HUES6 (cell line): ENCODE data around the gene CCNB1.
"Not testable (repeated sequence)": the region's sequence is repeated elsewhere in the genome, so short reads cannot be mapped to it uniquely, and the experiment has no call there.

Experiments used
- H3K27ac ChIP-seq: 2 replicates; pipeline ENCODE4 v1.7.0; 2013; ENCODE audit warnings: low read depth, mild to moderate bottlenecking, low read length, inconsistent platforms
- H3K27me3 ChIP-seq: 2 replicates; pipeline ENCODE4 v1.6.1; 2013; ENCODE audit warnings: low read length; ENCODE audit not compliant: control insufficient read depth, insufficient read depth
- H3K36me3 ChIP-seq: 2 replicates; pipeline ENCODE4 v1.6.1; 2013; ENCODE audit warnings: low read length; ENCODE audit not compliant: control insufficient read depth, insufficient read depth
- H3K4me1 ChIP-seq: 2 replicates; pipeline ENCODE4 v1.6.1; 2013; ENCODE audit warnings: low read length; ENCODE audit not compliant: control insufficient read depth, insufficient read depth
- H3K4me3 ChIP-seq: 2 replicates; pipeline ENCODE4 v1.5.1; 2013; ENCODE audit warnings: low read depth, low read length
- H3K9ac ChIP-seq: one replicate; pipeline ENCODE4 v1.6.1; 2013; ENCODE audit warnings: mild to moderate bottlenecking, low read length
- H3K9me3 ChIP-seq: 2 replicates; pipeline ENCODE4 v1.6.1; 2013; ENCODE audit warnings: low read depth, low read length; ENCODE audit not compliant: control insufficient read depth, insufficient read depth

CCNB1 gene

DNA sequence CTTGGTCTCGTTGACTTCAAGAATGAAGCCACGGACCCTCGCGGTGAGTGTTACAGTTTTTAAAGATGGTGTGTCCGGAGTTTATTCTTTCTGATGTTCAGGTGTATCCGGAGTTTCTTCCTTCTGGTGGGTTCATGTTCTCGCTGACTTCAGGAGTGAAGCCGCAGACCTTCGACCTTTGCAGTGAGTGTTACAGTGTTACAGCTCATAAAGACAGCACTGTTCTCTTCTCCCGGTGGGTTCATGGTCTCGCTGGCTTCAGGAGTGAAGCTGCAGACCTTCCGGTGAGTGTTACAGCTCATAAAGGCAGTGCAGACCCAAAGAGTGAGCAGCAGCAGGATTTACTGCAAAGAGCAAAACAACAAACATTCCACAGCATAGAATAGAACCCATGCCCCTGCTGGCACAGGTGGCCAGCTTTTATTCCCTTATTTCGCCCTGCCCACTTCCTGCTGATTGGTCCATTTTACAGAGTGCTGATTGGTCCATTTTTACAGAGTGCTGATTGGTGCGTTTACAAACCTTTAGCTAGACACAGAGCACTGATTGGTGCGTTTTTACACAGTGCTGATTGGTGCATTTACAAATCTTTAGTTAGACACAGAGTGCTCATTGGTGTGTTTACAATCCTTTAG is 14.8 kb downstream of the CCNB1 start:
- not testable (repeated sequence) for H3K4me3 ChIP-seq, H3K9ac ChIP-seq, H3K27ac ChIP-seq, H3K4me1 ChIP-seq, H3K27me3 ChIP-seq, H3K9me3 ChIP-seq
- peaks cover 16% of the 10 kb centered on the region for H3K36me3 ChIP-seq

DNA sequence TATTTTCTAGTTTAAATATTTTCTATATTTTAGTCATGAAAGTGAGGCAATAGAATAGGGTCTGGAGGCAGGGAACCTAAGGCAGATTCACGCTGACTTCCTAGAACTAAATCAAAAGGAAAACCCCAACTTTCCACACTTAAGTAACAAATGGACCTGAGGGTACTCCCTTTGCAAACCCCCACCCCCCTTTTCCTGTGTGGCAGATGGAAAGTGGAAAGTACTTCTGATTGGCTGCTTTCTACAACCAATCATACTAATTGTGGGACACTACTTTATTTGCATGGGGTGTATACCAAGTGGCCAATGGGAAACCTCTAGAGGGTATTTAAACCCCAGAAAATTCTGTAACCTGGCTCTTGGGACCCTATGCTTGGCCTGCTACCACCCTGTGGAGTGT is 17.7 kb downstream of the CCNB1 start:
- Histone ChIP-seq H3K9me3 (no peaks in the 10 kb centered on the region), H3K4me3 (no peak overlapping the region), H3K4me1 (no peaks in the 10 kb centered on the region), H3K27me3 (no peaks in the 10 kb centered on the region), H3K36me3 (no peaks in the 10 kb centered on the region), H3K9ac (no peak overlapping the region), H3K27ac (no peak overlapping the region)

DNA sequence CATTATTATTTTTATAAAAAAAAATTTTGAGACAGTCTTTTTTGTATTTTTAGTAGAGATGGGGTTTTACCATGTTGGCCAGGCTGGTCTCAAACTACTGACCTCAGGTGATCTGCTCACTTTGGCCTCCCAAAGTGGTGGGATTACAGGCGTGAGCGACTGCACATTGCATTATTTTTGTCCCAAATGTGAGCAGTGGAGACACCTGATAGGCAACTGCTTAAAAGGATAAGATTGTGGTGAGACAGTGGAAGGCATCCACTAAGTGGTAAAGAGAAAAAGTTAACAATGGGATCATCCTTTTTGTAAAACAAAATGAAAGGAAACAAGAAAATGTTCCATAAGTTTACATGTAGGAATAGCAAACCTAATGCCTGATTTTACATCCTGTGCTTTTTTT is 20.4 kb downstream of the CCNB1 start:
- Histone ChIP-seq H3K27me3 (no peaks in the 10 kb centered on the region), H3K27ac (no peak overlapping the region), H3K4me1 (no peaks in the 10 kb centered on the region), H3K9ac (no peak overlapping the region), H3K4me3 (no peak overlapping the region), H3K36me3 (peaks cover 8% of the 10 kb centered on the region), H3K9me3 (no peaks in the 10 kb centered on the region)

DNA sequence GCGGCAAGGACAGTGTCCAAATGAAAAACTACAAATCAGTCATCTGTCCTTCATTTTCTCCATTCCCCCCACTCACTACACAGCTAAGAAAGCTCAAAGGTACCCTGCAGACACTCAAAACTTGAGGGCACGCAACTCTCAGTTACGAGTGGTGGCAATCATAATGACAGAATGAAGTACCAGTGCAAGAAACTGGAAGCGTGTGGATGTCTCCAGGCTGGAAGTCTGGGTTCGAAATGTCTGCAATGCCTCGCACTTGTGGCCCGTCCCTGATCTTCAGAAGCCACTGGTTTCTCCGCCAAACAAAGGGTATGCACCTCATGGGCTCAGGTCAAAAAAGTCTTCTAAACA is 21.8 kb downstream of the CCNB1 start:
- H3K27ac ChIP-seq: peak overlapping the region; percentile 92
- H3K4me3 ChIP-seq: peak overlapping the region; percentile 71
- H3K4me1 ChIP-seq: no peaks in the 10 kb centered on the region

DNA sequence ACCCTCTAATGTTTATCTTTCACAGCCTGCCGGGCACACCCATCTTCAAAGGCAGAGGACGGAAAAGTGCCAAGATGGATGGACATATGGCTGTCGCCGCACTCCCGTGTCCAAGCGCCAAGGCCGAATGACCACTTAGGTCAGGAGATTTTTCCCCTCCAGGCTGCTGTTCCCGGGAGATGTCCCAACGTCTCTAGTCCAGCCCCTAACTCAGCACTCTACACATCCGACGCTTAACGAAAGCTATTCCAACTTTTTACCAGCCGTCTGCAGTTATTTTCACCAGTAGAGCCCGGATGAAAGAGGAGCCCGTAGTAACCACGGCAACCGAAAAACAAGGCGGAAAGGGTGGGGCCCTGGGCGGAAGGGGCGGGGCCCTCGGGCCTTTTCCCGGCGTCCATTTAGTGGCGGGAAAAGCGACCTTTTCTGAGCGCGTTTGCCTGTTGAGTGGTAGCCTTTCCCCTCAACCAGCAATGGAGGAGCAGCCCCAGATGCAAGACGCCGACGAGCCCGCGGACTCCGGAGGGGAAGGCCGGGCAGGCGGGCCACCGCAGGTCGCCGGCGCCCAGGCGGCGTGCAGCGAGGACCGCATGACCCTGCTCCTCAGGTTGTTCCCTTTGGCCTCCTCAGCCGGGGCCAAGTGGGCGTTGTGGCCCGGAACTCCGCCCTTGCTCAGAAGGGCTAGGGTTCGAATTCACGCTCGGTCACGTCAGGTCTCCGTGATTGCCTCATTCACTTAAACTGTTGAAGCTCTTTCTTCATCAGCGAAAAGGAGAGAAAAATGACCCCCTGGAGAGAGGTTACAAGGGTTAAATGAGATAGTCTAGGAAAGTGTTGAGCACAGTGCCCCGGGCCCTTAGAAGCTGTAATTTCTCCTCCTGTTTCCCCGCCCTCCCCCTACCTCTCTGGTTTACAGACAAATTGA is 22.5 kb downstream of the CCNB1 start, which contains the start of gene CENPH:
CENPH (plus strand) TSS at position 422 of the 925 bp plus-strand sequence; CDS start at position 474, 52 bp downstream.
- Histone ChIP-seq H3K4me3 (peak within 1 kb of the TSS; percentile 71), H3K9me3 (no peaks in the 10 kb centered on the region), H3K27ac (peak within 1 kb of the TSS; percentile 92), H3K9ac (peak within 1 kb of the TSS; percentile 96), H3K27me3 (no peaks in the 10 kb centered on the region), H3K4me1 (no peaks in the 10 kb centered on the region), H3K36me3 (peaks cover 27% of the 10 kb centered on the region)

More for the DNA sequence above, 21.8 kb downstream of the CCNB1 start:
- H3K9me3 ChIP-seq: no peaks in the 10 kb centered on the region
- H3K9ac ChIP-seq: peak overlapping the region; percentile 96
- H3K36me3 ChIP-seq: peaks cover 21% of the 10 kb centered on the region
- H3K27me3 ChIP-seq: no peaks in the 10 kb centered on the region

DNA sequence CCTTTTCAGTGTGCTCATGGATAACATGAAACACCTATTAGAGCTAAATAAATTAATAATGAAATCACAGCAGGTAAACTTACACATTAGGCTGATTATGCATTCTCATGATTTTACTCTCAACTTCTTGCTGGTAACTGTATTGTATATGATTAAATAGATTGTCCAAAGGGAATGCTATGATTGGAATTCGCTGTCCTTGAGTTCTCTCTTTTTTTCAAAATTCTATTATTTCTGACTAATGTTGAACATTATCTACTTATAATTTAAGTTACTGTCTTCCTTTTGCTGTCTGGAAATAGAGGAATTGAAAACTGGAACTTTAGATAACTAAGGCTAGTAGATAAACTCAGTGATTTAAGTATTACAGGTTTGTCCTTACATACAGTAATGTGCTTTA is 35.5 kb downstream of the CCNB1 start:
- no peaks in the 10 kb centered on the region for H3K9me3 ChIP-seq
- no peak overlapping the region for H3K4me3 ChIP-seq
- H3K27me3 ChIP-seq: no peaks in the 10 kb centered on the region
- H3K36me3 ChIP-seq: peaks cover 75% of the 10 kb centered on the region
- H3K4me1 ChIP-seq: no peaks in the 10 kb centered on the region
- no peak overlapping the region for H3K9ac ChIP-seq
- H3K27ac ChIP-seq: no peak overlapping the region

DNA sequence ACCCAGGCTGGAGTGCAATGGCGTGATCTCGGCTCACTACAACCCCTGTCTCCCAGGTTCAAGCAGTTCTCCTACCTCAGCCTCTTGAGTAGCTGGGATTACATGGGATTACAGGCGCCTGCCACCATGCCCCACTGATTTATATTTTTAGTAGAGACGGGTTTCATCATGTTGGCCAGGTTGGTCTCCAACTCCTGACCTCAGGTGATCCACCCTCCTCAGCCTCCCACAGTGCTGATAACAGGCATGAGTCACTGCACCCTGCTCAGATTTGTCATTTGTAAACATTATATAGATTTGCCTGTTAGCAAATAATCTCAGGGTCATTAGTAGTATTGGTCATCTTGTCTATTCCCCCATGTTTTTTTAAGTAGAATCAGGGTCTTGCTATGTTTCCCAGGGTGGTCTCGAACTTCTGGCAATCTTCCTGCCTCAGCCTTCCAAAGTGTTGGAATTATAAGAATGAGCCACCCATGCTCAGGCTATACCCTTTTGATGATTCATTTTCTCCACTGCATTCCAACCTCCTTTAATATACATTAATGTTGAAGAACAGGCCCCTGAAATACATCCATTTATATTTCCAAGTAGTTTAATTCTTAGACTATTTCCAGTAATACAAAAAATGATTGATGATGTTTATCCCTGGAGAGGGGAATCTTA is 39.7 kb downstream of the CCNB1 start:
- no peak overlapping the region for H3K9ac ChIP-seq
- H3K36me3 ChIP-seq: peaks cover 80% of the 10 kb centered on the region
- H3K27me3 ChIP-seq: no peaks in the 10 kb centered on the region

DNA sequence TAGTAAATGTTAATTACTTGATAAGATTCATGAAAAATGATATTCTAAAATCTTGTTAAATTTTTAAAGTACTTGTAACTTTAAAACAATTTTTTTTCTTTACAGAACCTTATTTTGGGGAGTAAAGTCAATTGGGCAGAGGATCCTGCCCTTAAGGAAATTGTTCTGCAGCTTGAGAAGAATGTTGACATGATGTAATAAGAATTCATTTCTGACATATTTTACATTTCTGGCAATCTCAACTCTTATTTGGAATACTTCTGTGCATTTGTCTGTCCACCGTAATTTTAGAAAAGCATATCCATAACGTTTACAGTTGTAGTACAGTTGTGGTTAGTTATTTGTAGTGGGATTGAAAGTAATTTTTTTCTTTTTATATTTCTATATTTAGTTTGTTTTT is 42.7 kb downstream of the CCNB1 start:
- Histone ChIP-seq H3K4me3 (no peak overlapping the region), H3K27ac (no peak overlapping the region), H3K9me3 (no peaks in the 10 kb centered on the region), H3K4me1 (no peaks in the 10 kb centered on the region), H3K9ac (no peak overlapping the region), H3K27me3 (no peaks in the 10 kb centered on the region), H3K36me3 (peaks cover 66% of the 10 kb centered on the region)

More for the DNA sequence above, 39.7 kb downstream of the CCNB1 start:
- H3K9me3 ChIP-seq: no peaks in the 10 kb centered on the region
- H3K4me3 ChIP-seq: no peak overlapping the region
- H3K4me1 ChIP-seq: no peaks in the 10 kb centered on the region
- no peak overlapping the region for H3K27ac ChIP-seq

DNA sequence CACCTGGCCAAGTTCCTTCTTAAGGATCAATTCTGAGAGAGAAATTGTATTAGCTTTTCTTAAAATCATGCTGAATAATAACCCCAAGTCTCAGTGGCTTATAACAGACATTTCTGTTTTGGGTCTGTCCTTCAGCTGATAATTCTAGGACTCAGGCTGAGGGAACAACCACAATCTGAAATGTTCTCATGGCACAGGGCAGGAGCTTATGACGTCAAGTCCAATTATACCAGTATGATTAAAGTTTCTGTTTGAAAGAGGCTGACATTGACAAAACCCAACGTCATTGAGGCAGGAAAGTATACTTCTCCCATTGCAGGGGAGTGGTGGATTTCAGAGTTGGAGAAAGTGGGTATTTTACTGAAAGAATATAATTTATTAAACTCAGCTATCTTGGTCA is 44.2 kb downstream of the CCNB1 start:
- no peak overlapping the region for H3K4me3 ChIP-seq
- no peaks in the 10 kb centered on the region for H3K9me3 ChIP-seq
- H3K4me1 ChIP-seq: no peaks in the 10 kb centered on the region
- no peak overlapping the region for H3K27ac ChIP-seq
- H3K27me3 ChIP-seq: no peaks in the 10 kb centered on the region
- no peak overlapping the region for H3K9ac ChIP-seq
- H3K36me3 ChIP-seq: peaks cover 63% of the 10 kb centered on the region

DNA sequence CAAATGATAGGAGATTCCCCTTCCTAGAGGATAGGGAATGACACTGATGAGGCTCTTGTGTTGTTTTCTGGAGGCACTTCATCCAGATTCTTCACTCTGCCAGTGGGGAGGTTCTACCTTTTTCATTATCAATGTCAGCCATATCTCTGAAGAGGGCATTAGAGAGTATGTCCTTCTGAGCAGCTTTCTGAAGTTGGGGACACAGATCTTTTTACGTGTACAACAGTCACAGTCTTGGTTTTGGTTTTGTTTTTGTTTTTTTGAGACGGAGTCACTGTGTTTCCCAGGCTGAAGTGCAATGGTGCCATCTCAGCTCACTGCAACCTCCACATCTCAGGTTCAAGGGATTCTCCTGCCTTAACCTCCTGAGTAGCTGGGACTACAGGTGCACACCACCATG is 45.1 kb downstream of the CCNB1 start:
- Histone ChIP-seq H3K27ac (no peak overlapping the region), H3K9me3 (no peaks in the 10 kb centered on the region), H3K4me3 (no peak overlapping the region), H3K27me3 (no peaks in the 10 kb centered on the region), H3K4me1 (no peaks in the 10 kb centered on the region), H3K9ac (no peak overlapping the region), H3K36me3 (peaks cover 56% of the 10 kb centered on the region)
